GM13976 (cell line): Measurements from ENCODE around the gene VGLL4.

Source experiments
- DNase-seq: peaks from one replicate; pipeline ENCODE4 v3.0.0; 2012; ENCODE audit warnings: low spot score
- CTCF ChIP-seq: IDR thresholded peaks from 2 replicates; pipeline ENCODE4 v1.5.1; 2012; ENCODE audit warnings: borderline replicate concordance, mild to moderate bottlenecking; ENCODE audit not compliant: insufficient read depth; ENCODE audit errors: extremely low read depth, missing control alignments, control extremely low read depth
- in situ Hi-C: fragments of 300-500 bp; cut with MboI; formaldehyde crosslinking; loops from one replicate; pipeline ENCODE4 v1.12.0; 2022; ENCODE audit warnings: low sequenced_read_pairs, mixed read lengths, inconsistent platforms; ENCODE audit not compliant: unreplicated experiment

The VGLL4 gene

GRCh38 chr3:11567516-11568467, 75.9 kb downstream of the VGLL4 start:
- no peak for DNase-seq
- in situ Hi-C loops, result no loop called here
- no peak for TF ChIP-seq CTCF

GRCh38 chr3:11566916-11567315, 76.8 kb downstream of the VGLL4 start:
- DNase-seq, result no peak
- TF ChIP-seq CTCF, result no peak
- in situ Hi-C loops, result no loop called here

- no peak for TF ChIP-seq CTCF
- no peak for DNase-seq
- in situ Hi-C loops, result no loop called here
These were observed 77.2 kb downstream of the VGLL4 start for GRCh38 chr3:11566478-11566877.

GRCh38 chr3:11565932-11566331, 77.8 kb downstream of the VGLL4 start:
- DNase-seq, result no peak
- in situ Hi-C loops, result no loop called here
- TF ChIP-seq CTCF, result no peak

GRCh38 chr3:11565492-11565891, 78.2 kb downstream of the VGLL4 start:
- in situ Hi-C loops, result no loop called here
- no peak for DNase-seq
- TF ChIP-seq CTCF, result no peak

GRCh38 chr3:11565072-11565471, 78.6 kb downstream of the VGLL4 start:
- DNase-seq, result no peak
- in situ Hi-C loops, result no loop called here
- TF ChIP-seq CTCF, result no peak
